ENCODE measurements around the gene WAPL. TPM values are rescaled to one million over a fixed set of nuclear protein-coding genes. Genes with fewer than 3 reads are reported as not detected.

The WAPL gene
- total RNA-seq, 2 experiments from 2014 or later, result 51.1 to 75.7 TPM

DNA sequence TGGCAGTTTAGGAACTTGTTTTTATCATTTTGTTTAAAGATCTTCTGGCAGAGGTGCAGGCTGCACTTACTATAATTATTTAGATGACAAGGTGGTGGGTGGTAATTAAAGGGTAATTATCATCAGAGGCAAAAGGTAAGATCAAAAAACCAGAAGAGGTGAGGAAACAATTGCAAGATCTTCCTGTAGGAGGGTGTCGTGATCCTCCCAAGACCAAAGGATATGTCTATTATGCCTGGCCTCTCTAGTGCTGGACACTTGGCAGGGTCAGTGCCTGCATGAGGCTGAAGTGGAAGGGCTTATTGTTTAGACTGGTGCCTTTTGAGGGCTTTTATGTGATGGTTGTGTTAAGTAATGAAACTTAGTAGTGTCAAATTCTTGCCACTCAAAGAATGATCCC is 1.8 kb upstream of the WAPL start:
- Histone ChIP-seq H3K4me2 (ENCODE audit: low read length) (peak overlapping the region; percentile 81), H3K9me3 (ENCODE audit: low read length) (no peaks in the 10 kb centered on the region), H4K20me1 (ENCODE audit: insufficient read depth, low read length) (peaks cover 20% of the 10 kb centered on the region), H3K9me2 (ENCODE audit: insufficient read depth, low read length) (no peaks in the 10 kb centered on the region), H3K79me2 (ENCODE audit: insufficient read depth, low read depth, low read length) (peaks cover 49% of the 10 kb centered on the region), H3K27ac (ENCODE audit: low read depth, low read length, poor library complexity, severe bottlenecking) (peak overlapping the region; percentile 31), H2AFZ (ENCODE audit: low read length) (no peak overlapping the region), H3K4me3 (ENCODE audit: low read depth, low read length, poor library complexity, severe bottlenecking) (peak overlapping the region; percentile 93), H3K36me3 (ENCODE audit: insufficient read depth, low read length) (peaks cover 18% of the 10 kb centered on the region), H3K4me1 (ENCODE audit: insufficient read depth, low read length, poor library complexity, severe bottlenecking) (peaks cover 48% of the 10 kb centered on the region)
- intact Hi-C loops (cut with micrococcal nuclease; ENCODE audit: unreplicated experiment), result loop anchor here (1.0 to 5.0 kb wide), 2 partner anchors 61 to 149 kb away; no protein-coding TSS in a partner anchor
- TF ChIP-seq EZH2phosphoT487 (IDR thresholded peaks at IDR 0.05; ENCODE audit: borderline replicate concordance, low read depth, low read length), result no peak
- TF ChIP-seq, protein P1, sequence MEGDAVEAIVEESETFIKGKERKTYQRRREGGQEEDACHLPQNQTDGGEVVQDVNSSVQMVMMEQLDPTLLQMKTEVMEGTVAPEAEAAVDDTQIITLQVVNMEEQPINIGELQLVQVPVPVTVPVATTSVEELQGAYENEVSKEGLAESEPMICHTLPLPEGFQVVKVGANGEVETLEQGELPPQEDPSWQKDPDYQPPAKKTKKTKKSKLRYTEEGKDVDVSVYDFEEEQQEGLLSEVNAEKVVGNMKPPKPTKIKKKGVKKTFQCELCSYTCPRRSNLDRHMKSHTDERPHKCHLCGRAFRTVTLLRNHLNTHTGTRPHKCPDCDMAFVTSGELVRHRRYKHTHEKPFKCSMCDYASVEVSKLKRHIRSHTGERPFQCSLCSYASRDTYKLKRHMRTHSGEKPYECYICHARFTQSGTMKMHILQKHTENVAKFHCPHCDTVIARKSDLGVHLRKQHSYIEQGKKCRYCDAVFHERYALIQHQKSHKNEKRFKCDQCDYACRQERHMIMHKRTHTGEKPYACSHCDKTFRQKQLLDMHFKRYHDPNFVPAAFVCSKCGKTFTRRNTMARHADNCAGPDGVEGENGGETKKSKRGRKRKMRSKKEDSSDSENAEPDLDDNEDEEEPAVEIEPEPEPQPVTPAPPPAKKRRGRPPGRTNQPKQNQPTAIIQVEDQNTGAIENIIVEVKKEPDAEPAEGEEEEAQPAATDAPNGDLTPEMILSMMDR (conservative IDR thresholded peaks at IDR 0.05; ENCODE audit: low read length), result peak; percentile 69
- no TSS peak for BruUV-seq (replicated peaks)
- DNase-seq (ENCODE audit: low spot score), result peak; percentile 35
- POLR2A ChIA-PET, result interaction anchor here (1.1 to 1.5 kb wide), 2 partner anchors 134 to 148 kb away, joined by 3 to 8 read pairs; no protein-coding TSS in a partner anchor
- CTCF ChIA-PET (ENCODE audit: unreplicated experiment), result interaction anchor here (0.6 kb wide), 1 partner anchor 144 kb away, joined by 3 read pairs; no protein-coding TSS in a partner anchor

DNA sequence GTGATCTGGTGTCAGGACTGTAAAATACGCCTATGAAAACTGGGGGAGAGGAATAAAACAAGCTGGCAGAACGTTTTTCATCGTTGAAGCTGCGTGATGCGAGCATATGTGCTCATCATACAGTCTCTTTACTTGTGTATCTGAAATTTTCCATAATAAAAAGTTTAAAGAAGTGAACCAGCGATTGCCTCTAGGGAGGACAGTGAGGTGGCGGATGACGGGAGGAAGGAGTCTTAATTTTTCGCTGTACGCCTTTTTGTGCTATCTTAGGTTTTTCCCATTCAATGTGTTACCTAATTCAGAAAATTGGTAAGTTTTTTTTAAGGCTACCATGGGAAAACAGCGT is 891 bp upstream of the WAPL start:
- peak overlapping the region; percentile 70 for H3K27ac ChIP-seq (ENCODE audit: low read depth, low read length, poor library complexity, severe bottlenecking)

More for the DNA sequence above, 891 bp upstream of the WAPL start:
- Histone ChIP-seq H3K79me2 (ENCODE audit: insufficient read depth, low read depth, low read length) (peaks cover 57% of the 10 kb centered on the region), H3K4me1 (ENCODE audit: insufficient read depth, low read length, poor library complexity, severe bottlenecking) (peaks cover 56% of the 10 kb centered on the region), H3K4me3 (ENCODE audit: low read depth, low read length, poor library complexity, severe bottlenecking) (peak overlapping the region; percentile 93), H2AFZ (ENCODE audit: low read length) (peak overlapping the region; percentile 55; the same call in 1 of the 2 replicates), H3K9me2 (ENCODE audit: insufficient read depth, low read length) (no peaks in the 10 kb centered on the region), H3K4me2 (ENCODE audit: low read length) (peak overlapping the region; percentile 81), H3K36me3 (ENCODE audit: insufficient read depth, low read length) (peaks cover 27% of the 10 kb centered on the region), H4K20me1 (ENCODE audit: insufficient read depth, low read length) (peaks cover 20% of the 10 kb centered on the region), H3K9me3 (ENCODE audit: low read length) (no peaks in the 10 kb centered on the region)
- CTCF ChIA-PET (ENCODE audit: unreplicated experiment), result no interaction called here
- TF ChIP-seq EZH2phosphoT487 (IDR thresholded peaks at IDR 0.05; ENCODE audit: borderline replicate concordance, low read depth, low read length), result no peak
- TF ChIP-seq, protein P1 (conservative IDR thresholded peaks at IDR 0.05; ENCODE audit: low read length), result no peak
- intact Hi-C loops (cut with micrococcal nuclease; ENCODE audit: unreplicated experiment), result loop anchor here (5.0 kb wide), 1 partner anchor 150 kb away; no protein-coding TSS in a partner anchor
- POLR2A ChIA-PET, result interaction anchor here (0.7 to 2.5 kb wide), 10 partner anchors 14 to 149 kb away, joined by 3 to 15 read pairs (median 6); no protein-coding TSS in a partner anchor
- peak; percentile 29 for DNase-seq (ENCODE audit: low spot score)
- BruUV-seq (replicated peaks), result TSS peak; percentile 89
